ENCODE results near the gene ISLR.

Gene ISLR

DNA sequence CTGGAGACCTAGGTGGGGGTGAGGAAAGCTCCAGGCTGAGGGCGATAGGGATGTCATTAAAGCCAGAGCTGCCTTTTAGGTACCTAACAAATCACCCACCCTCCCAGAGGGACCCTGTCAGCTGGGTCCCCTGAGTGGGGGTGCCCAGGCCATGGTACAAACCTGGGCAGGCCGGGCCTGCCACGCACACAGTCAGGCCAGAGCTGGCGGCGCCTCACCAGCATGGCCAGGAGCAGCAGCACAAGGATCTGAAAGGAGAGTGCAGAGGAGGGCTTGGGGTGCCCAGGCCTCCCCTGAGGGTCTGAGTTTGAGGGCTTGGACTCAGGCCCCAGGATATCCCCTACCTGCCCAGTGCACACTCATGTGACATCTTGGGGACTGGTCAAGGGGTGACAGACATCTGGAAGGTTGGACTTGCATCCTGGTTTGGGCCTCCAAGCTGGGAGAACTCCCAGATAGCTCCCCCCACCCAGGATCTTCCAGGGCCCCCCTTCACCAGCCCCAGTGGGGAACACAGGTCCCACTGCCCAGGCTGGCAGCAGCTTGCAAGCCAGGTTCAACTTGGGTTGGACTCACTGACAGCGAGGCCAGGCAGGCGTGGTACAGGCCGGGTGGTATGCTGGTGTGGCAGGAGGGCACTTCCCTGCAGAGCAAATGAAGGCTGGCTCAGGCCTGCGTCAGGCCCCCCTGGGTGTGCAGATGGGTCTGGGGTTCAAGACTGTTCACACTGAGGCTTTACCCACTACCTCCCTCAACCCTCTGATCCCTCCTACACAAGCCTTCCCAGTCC is 23.9 kb downstream of the ISLR start:
- no peak for DNase-seq

DNA sequence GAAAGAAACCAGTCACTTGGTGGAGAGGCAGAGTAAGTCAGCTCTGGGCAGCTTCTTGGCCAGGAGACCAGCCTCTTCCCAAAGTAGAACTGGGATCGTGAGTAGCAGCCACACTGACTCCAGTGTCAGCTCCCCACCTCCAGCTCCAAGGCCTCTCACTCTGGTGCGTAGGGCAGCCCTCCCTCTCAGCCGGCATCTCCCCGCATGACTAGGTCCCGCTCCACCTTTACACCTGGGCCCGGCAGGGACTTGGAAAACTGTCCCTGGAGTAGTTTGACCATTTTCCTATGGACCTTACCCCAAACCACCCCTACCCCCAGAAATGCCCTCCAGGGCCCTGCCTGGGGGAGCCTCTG is 25.8 kb downstream of the ISLR start:
- no peak for DNase-seq

DNA sequence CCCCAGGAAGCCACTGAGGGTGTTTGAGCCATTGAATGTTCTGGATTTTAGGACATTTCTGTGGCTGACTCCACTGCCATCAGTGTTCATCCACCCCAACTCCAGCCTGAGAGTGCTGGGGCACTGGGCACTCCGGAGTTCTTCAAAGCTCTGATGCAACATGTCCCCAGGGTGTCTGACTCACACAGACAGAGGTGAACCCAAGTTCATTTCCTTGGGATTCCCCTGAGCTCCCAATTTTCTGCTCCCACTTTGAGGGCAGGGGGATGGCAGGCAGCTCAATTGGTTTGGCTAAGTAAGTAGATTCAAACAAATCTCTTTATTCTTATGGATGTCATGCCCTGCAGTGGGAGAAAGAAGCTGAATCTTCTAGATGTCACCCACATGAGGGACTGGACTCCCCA is 26.9 kb downstream of the ISLR start:
- DNase-seq: peak; percentile 29

DNA sequence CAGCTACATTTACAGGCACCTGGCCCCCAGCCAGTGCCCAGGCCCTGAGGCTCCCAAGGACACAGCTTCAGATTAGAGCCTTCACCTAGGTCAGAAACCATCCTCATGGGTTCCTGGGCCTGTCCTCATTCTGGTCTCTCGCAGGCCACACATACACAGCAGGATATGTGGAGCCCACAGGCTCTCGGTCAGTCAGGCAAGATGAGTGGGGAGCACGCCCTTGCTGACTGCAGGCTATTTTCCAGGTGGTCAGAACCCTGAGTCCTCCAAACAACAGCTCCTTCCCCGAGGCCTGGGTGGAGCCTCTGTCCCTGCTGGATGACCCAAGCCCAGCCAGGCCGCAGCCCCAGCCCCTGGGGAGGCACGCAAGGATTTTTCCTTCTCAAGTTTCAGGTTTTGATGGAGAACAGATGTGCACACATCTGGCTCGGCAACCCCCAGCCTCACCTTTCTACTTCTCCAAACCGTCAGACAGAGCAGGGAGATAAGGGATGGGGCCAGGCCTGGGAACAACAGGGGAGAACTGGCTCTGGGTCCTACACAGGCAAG is 27.4 kb downstream of the ISLR start:
- DNase-seq: no peak

DNA sequence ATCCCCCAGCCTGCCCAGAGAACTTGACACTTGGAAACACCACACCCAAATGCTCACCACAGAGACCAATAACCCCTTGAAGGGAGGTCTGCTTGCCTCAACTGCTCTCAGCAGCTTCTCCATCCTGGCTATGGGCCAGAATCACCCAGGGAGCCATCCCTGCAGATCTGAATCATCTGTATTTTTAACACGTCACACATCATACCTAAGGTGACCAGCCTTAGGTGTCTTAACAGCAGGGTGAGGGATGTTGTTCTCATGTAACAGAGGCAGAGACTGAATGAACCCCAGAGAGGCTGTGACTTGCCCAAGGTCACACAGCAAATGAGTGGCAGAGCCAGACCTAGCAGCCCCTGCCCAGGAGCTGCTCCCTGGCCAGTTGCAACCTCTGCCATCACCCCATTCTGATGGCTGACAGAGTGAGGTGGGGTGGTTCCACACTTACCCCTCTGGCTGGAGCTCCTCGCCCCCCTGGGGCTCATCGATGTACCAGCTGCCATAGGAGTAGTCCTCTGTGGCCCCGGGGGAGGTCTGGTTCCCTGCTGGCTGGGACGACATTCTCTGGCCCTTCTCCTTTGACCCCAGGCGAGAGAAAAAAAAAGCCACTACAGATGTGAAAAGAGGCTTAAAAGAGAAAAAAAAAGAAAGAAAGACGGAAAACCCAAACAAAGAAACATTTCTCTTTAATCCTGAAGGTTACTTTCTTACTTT is 28.4 kb downstream of the ISLR start:
- DNase-seq: peak; percentile 14

DNA sequence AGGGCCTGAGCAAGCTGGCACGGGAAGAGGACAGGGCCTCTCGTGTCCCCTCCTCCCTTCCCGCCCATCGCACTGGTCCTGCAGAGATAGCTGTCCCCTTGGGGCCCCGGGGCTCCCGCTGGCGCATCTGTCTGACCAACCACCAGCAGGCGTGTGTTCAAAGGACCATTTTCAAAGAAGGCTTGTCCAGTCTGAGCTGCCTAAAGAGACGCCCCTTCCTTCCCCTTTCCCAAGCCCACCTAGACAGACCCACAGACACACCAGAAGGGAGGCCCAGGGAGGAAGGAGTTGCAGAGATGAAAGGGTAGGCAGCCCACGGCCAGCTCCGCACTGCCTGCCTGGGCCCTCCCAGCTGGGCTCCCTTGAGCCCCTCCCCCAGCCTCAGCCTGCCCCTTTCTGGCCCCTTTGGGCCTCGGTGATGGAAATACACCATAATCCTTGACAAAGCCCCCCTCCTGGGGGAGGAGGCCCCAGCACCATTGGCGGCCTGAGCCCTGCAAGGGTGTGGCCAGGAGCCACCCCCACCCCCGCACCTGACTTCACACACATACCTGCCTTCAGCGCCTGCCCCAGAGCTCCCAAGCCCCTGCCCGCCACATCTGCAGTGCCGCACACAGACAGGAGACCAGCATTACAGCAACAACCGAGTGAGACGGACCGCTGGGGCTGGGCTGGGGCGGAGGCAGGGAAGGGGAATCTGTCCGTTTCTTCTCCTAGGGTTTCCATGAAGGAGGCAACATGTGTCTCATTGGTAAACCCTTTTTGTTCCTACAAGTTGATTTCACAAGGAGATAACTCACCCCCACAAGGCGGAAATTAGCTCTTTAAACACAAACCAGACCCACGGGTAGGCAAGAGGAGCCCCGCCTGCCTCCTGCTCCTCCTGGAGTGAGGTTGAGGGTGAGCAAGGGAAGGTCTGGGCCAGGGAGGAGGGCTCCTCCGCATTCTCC is 29.2 kb downstream of the ISLR start, which contains the start of gene STRA6:
Gene STRA6 (minus strand): TSS at position 336 of the 950 bp plus-strand sequence. CDS start 520 bp downstream, outside the sequence.
- DNase-seq: no peak

DNA sequence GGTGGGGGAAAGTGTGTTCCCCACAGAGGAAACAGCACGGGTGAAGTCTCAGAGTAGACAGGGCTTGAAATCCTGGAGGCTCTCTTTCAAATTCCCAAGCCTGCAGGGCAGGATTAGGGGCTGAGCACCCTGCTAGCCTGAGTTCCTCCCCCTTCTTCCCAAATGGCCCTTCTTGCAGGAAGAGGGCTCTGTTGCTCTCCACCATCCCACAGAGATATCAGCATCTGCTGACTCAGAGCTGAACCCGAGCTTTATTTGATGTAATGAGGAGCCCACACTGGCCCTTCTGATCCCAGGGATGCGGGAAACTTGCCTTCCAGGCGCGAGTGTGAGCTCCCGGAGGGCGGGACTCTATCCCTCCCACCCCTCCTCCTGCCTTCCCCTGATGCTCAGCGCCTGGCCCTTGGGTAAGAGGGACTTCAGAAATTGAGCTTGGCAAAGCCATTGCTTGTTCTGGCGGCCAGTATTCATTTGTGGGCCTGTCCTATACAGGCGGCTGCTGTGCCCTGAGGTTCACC is 30.5 kb downstream of the ISLR start:
- DNase-seq: no peak

DNA sequence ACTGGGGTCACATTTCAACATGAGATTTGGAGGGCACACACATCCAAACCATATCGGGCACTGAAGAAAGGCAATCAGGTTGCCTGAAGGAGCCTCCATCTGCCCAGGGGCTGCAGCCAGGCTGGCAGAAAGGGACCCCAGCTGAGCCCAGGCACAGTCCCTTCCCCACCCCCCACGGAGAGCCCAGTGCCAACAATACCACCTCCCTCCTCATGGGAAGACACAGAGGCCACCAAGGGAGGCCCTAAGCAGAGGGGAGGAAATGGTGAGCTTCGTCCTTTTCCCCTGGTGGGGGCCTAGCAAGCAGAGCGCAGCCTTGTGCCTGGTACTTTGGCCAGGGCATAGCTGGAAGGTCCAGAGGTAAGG is 32.1 kb downstream of the ISLR start:
- DNase-seq: no peak

DNA sequence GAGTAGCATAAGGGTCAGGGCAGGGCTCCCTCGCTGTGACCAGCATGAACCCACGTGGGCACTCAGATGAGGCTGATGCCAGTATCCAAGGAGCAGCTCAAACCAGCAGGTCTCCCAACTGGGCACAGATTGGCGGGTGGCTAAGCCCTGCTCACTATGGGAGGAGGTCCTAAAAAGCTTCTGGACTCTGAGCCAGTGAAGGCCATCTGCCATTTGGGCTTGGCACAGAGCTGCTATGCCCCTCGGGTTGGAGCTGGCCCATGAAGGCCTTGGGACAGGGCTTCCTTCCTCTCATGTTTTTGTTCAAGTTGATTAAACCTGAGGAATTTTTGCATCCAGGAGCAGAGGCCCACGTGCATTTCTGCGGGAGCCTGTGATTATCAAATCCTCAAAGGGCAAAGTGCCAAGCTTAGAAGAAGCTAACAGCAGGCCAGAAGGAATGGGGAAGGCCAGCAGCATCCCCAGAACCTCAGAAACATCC is 33.3 kb downstream of the ISLR start:
- peak; percentile 65 for DNase-seq

DNA sequence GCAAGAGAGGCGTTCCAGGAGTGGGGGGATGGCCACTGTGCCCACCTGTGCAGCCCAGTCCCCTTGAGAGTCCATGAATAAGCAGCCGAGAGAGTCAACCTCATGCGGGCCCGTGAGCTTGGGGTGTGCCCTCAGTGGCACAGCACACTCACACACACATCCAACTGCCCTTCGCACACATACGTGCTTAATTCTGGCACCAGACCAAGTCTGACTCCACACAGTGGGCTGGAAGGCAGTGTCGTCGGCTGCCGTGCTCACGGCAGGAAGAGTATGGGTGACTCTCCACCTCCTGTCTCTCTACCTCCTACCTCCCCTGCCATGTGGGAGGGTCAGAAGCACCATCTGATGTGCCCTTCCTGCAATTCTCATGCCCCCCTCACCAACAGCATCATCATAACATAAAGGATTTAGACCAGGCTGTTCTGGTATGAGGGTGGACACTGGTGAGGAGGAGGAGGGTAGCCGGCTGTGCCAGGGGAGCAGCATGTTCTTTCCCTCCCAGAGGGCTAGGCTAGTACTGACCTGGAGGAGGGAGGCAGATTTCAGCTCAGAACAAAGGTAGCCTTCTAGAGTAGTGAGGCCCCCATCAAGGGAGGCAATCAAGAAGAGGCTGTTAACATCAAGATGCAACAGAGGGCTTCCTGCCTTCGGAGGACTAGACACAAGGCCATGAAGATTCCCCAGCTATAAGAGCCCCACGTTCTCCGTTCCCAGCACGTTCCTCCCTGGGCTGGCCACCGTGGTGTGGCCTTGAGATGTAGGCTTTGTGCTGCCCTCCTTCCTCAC is 34.3 kb downstream of the ISLR start:
- no peak for DNase-seq

DNA sequence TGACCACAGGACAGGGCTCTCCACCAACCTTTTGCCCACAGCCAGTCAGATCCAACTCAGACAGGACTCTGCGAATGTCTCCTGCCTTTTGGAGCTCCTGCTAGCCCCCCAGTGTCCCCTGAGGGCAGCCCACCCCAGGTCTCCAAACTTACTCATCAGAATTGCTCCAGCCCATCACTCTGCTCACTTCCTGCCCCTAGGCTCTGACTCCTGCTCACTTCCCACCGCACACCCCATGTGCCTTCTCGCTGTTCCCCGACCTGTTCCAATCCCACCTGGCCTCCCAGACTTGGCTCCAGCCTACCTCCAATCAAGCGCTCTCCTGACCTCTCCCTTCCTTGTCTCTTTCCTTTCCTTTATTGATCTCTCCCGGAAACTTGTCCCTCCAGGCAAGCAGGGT is 35.0 kb downstream of the ISLR start:
- DNase-seq: no peak

DNA sequence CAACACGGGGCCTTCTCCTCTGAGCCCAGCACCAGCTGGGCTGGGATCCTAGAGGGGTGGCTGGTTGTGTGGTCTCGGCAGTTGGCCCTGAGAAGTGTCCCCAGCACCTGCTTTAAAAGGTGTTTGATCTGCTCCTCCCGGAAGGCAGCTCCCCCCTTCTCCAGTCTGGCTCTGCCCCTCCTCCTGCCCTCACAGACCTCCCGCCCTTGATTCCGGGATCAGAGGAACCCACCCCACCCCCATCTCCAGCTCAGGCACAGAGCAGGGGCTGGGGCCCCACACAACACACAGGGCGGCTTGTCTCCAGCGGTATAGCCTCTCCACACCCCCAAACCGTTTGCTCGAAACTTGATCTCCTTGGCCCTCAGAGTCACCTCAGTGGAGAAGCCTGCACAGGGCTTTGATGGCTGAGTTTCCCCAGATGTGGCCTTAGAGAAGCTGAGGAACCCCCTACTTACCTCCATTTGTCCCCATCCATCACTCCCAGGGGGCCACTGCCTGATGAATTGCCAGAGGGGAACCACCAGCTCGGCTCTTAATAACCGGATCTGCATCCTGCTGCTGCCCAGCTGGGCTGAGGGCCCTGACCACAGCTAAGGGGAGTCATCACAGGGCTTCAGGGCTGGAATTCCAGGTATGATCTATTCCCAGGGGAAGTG is 35.5 kb downstream of the ISLR start:
- DNase-seq: peak; percentile 78

DNA sequence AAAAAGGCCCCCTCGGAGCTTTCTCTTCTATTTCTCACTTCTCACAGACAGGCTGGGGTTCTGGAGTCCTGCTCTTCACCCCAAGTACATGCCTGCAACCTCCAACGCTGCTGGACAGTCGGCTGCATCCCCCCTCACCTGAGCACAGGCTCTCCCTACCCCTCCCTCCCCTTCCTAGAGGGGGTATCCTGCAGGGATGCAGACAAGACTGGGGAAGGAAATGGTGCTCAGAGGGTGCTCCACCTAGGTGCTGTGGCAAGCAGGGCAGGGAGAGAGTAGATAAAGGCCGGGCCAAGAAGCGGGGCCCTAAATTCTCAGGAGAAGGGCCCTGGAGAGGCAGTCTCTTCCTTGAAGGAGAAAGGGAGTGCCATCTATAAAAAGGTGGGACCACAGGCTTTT is 36.0 kb downstream of the ISLR start:
- no peak for DNase-seq

DNA sequence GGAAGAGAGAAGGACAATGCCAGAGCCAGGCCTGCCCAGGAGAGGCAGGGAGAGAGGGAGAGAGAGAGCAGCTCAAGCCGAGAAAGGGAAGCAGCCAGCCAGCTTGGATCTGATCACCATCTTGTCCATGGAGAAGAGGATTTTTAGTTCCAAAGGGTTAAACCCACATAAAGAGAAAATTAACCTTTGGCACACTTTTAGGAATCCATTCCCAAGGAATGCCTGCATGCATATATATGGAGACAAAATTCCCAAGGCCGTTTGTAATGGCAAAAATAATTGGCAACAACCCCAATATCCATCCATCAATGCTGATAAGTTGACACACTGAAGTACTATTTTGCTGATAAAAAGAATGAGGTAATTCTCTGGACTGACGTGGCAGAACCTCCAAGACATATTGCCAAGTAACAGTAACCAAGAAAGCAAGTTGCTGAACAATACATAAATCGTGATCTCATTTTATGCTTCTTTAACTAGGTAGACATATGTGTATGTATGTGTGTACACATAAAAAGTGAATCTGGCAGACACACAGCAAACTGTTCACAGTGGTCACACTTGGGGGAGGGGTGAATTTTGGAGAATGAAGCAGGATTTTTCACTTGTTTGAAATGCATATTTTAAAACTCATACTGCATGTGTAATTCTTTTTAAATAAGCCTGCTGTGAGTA is 36.6 kb downstream of the ISLR start:
- DNase-seq: peak; percentile 62

DNA sequence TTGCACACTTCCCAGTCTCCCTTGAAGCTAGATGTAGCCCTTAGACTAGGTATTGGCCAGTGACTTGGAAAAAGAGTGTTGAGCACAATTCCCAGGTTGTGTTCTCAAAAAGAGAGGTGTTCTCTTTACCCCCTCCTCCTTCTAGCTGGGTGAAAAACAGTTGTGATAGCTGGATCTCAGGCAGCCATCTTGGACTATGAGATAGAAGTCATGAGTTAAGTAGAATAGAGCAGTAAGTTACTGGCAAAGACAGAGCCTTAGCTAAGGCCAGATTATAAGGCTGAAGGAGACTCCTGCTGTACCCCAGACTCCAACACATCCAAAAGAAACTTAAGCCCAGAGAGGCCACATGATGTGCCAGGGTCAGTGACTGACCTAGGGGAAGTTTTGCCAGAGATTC is 37.2 kb downstream of the ISLR start:
- no peak for DNase-seq

DNA sequence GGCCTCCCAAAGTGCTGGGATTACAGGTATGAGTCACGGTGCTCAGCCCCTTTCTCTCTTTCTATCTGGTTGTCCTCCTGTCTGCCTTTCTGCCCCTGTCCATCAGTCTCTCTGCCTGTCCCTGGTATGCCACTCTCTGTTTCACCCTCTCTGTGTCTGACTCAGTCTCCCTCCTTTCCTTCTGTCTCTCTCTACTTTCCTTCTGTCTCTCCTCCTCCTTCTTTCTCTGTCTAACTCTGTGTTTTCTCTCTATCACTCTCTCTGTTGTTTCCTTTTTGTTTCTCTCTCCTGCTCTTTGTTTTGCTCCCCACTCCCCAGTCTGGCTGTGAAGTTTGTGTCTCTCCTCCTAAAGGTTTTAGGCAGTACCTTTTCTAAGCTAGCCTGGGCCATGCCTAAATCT is 38.1 kb downstream of the ISLR start:
- DNase-seq: no peak

DNA sequence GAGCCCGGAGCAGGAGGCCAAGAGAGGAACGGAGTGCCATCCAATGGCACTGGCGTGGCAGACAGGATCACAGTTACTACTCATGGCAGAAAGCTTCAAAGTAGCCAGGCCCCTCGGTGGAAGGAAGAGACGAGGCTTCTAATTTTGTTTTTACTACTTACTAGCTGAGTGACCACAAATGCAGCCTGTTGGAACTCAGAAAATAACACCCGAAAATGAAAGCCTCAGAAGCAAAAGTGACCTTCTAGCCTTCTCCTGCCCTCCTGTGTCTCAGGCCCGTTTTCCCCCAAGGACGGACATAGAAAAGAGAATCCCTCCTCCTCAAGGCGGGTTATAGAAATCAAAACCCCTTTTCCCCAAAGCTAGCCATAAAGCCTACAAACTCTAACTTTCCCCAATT is 39.0 kb downstream of the ISLR start:
- no peak for DNase-seq

DNA sequence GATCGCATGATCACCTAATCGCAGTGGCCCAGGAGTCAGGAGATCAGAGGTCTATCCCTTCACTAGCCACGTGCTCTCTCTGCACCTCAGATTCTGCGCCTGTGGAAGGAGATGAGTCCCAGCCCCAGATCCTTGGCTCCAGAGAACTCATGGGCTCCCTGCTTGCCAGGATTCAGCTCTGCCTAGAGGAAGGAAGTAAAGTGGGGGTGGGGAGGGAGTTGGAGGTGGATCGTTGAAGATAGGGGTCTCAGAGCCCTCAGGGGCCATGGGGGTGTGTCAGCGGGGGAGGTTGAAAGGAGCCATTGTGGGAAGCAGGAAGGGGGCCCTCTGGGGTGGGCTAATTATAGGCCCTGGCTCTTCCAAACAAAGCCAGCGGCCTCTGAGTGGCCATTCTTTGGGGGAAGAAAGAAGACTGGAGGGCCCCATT is 40.4 kb downstream of the ISLR start:
- no peak for DNase-seq

DNA sequence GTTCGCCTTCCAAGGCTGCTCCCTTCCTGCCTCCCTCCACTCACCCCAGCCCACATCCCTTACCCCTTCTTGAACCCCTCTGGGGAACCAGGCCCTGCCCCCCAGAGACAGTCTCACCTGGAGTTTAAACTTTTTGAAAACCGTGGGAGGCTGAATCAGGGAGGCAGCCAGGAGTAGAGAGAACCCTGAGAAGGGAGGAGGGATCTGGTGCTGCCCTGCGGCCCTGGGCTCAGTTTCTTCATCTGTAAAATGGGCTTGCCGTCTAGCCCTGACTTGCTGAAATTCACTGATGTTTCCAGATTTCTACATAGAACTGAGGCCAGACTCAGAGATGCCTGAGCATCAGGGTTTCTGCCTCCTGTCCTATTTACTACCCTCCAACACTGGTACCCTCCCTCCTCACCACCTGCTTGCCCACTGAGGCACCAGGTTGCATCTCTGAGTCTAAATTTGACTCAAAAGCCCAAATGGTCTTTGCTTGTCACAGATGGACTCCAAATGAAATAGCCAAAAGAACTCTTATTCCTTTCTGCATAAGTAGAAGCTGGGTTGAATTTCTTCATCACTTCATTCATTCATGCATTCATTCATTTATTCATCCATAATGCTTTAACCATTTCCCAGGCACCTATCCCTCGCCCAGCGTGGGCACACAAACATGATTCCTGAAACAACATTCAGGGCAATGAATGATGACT is 41.0 kb downstream of the ISLR start:
- DNase-seq: no peak

DNA sequence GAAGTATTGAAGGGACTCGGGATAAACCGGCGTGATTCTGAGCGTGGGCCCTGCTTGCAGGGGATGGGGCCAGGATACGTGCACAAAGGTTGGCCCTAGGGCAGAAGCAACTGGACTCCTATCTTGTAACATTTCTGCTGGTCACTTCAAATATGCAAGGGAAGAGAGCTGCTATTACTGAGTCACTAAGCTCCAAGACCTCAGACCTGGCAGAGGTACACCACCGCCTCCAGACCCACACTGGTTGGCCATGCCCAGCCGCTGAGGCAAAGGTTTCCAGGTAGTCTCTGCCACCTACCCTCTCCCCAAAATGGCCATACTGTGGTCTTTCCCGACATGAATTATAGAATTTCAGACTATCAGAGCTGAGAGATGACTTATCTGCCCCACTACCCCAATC is 42.4 kb downstream of the ISLR start:
- DNase-seq: no peak

Measured in kidney glomerular epithelial cell (primary cell).